A204.1 (cell line): ENCODE results near the gene SLC29A1.
"Not testable (repeated sequence)": the region's sequence is repeated elsewhere in the genome, so short reads cannot be mapped to it uniquely, and the experiment has no call there.

Experiments used
- FAIRE-seq: peaks from 2 replicates; lab custom pipeline; 2012; peaks lifted over from hg19 to GRCh38; lab: Jason Lieb, UNC

Gene SLC29A1

GRCh38 chr6:44223319-44224028, at the start of gene SLC29A1:
Gene SLC29A1 (plus strand): TSS chr6:44223595. CDS start chr6:44227314, 3,719 bp downstream.
- no peak for FAIRE-seq

GRCh38 chr6:44176130-44176761, 47.1 kb upstream of the SLC29A1 start:
- FAIRE-seq: no peak

DNA sequence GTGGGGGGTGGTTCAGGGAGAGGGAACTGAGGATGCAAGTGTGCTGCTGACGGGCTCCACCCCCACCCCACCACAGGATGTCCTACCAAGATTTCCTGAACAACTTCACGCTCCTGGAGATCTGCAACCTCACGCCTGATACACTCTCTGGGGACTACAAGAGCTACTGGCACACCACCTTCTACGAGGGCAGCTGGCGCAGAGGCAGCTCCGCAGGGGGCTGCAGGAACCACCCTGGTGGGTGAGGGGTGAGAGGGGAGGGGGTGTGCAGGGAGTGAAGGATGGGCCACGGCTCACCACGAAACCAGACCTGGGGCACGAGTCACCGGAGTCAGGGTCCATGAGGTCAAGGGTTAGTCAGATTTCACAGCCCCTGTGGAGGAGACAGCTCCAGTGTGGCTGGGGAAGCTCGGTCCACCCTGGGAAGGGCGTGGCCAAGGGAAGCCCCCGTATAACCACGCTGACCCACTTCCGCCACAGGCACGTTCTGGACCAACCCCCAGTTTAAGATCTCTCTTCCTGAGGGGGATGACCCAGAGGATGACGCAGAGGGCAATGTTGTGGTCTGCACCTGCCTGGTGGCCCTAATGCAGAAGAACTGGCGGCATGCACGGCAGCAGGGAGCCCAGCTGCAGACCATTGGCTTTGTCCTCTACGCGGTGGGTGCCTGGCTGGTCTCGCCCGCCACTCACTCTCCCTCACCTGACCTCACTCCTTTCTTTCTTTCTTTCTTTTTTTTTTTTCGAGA, 46.5 kb upstream of the SLC29A1 start:
- FAIRE-seq: no peak

GRCh38 chr6:44177691-44178423, 45.5 kb upstream of the SLC29A1 start:
- no peak for FAIRE-seq

DNA sequence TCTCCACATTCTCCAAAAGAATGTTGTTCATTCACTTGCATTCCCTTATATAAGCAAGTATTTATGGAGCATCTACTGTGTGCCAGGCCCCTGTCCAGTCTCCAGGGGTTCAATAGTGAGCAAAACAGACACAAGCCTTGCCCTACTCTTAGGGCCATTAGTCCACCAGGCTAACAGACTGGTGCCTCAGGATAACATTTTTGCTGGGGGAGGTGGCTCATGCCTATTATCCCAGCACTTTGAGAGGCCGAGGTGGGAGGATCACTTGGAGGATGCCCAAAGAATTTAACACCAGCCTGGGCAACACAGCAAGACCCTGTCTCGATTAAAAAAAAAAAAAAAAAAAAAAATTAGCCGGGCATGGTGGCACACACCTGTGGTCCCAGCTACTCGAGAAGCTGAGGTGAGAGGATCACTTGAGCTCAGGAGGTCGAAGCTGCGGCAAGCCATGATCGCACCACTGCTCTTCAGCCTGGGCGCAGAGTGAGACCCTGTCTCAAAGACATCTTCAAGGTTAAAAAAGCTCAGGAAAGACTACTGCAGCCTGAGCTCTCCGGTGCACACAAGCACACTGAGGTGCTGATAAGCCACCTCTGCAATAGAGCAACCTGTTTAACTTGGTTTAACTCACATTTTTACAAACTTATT, 44.8 kb upstream of the SLC29A1 start:
- no peak for FAIRE-seq

DNA sequence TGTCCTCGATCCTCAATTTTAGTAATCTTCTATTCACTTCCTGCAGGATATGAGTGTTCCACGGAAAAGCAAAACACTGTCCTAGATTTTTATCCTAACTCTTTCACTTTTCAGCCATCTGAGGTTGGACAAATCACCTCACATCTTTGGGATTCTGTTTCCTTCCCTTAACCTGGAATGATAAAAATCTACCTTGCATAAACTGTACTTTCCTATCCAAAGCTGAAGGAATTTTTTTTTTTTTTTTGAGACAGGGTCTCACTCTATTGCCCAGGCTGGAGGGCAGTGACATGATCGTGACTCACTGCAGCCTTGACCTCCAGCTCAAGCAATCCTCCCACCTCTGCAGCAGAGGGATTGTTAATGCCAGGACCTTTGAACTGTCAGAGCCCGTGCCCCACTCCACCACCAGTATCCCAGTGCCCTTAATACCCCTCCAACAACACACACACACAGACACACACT, 44.3 kb upstream of the SLC29A1 start:
- FAIRE-seq: no peak

DNA sequence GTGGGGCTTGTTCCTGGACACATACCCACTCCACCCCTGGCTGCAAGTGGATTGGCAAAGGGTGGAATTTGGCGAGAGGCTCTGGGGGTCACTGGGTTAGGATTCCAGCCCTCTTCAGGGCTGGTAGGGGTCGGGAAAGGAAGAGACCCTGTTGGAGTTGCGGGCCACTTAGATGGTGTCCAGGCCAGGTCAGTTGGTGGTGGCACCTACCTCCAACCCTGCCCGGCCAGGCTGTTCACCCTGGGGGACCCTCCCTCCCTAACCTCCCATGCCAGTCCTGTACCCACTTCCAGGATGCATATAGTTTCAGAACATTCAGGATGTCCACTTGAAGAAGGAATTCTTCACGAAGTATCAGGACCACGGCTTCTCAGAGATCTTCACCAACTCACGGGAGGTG, 43.7 kb upstream of the SLC29A1 start:
- no peak for FAIRE-seq

GRCh38 chr6:44180406-44180805, 43.0 kb upstream of the SLC29A1 start:
- no peak for FAIRE-seq

DNA sequence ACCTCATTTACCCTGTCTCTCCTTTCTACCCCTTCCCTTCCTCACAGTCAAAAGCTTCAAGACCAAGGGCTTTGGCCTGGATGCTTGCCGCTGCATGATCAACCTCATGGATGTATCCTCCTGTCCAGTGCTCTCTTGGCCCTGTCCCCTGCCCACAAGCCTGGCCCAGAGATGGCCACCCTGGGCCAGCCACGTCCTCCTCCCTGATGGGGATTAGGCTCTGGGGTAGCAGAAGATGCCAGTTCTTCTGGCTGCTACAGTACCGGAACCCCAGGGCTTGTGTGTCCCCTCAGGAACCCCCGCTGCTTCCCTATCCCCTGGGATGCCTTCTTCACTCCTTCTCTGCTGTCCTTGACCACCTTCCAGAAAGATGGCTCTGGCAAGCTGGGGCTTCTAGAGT, 42.5 kb upstream of the SLC29A1 start:
- no peak for FAIRE-seq

GRCh38 chr6:44181784-44182183, 41.6 kb upstream of the SLC29A1 start:
- not testable (repeated sequence) for FAIRE-seq

- no peak for FAIRE-seq
These were observed 40.4 kb upstream of the SLC29A1 start for GRCh38 chr6:44182911-44183390.

- no peak for FAIRE-seq
These were observed 39.6 kb upstream of the SLC29A1 start for GRCh38 chr6:44183783-44184182.

GRCh38 chr6:44185356-44185755, 38.0 kb upstream of the SLC29A1 start:
- not testable (repeated sequence) for FAIRE-seq

DNA sequence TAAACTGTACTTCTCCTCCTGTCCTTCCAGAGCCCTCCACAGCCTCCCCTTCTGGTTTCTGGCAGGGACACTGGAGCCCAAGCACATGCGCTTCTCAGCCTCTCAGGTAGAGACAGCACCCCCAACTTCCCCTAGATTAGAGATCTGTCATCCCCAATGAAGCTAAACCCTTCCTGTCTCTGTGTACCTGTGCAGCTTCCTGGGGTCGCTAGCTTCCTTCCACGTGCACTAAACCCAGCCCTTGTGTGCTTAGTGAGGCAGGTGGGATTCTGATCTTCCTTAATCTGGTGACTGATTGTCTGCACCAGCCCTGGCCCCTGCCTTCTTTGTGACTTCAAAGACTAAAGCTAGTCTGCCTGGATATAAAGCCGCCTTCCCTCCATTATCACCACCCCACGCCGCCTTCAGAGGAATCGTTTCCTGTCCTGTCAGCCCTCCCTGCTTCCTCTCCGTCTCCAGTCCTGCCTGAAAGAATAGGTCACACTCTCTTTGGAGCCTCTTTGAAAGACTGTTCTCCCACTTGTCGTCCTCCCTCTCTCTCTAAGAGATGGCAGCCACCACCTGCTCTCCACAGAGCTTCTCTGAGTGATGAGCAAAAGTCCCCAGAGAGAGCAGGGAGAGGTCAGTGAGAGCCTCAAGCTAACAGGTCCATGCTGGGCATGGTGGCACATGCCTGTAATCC, 37.3 kb upstream of the SLC29A1 start:
- no peak for FAIRE-seq

- no peak for FAIRE-seq
These were observed 36.8 kb upstream of the SLC29A1 start for GRCh38 chr6:44186635-44187025.

GRCh38 chr6:44188819-44189218, 34.6 kb upstream of the SLC29A1 start:
- FAIRE-seq: no peak

DNA sequence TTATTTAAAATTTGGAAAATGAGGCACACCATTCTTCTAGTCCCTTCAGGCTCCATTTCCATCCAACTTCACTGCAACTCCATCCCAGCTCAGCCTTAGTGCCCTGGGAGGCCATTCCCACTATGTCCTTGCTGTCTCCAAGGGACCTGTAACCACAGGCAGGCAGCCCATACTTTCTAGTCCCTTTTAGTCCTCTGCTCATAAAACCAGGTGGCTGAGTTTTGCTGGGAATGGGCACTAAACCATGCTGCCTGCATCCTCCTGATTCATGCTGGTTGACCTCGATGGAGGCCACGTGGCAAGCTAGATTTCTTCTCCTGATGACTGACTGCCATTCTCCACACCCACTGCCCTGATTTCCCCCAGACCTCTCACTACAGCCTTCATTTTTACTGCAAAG, 34.1 kb upstream of the SLC29A1 start:
- no peak for FAIRE-seq

DNA sequence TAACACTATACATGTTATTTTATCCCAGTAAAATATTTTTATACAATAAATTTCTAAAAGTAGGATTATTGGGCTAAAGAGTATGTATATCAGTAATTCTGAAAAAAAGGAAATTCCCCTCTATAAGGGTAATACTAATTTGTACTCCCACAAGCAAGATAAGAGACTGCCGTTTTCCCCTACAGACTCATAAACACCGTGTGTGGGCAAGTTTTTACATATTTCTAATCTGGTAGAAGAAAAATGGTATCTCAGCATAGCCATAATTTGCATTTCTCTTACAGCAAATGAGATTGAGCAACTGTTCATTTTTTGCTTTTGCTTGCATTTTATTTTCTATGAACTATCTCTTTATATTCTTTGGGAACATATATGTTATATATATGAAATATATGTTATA, 32.7 kb upstream of the SLC29A1 start:
- FAIRE-seq: no peak

DNA sequence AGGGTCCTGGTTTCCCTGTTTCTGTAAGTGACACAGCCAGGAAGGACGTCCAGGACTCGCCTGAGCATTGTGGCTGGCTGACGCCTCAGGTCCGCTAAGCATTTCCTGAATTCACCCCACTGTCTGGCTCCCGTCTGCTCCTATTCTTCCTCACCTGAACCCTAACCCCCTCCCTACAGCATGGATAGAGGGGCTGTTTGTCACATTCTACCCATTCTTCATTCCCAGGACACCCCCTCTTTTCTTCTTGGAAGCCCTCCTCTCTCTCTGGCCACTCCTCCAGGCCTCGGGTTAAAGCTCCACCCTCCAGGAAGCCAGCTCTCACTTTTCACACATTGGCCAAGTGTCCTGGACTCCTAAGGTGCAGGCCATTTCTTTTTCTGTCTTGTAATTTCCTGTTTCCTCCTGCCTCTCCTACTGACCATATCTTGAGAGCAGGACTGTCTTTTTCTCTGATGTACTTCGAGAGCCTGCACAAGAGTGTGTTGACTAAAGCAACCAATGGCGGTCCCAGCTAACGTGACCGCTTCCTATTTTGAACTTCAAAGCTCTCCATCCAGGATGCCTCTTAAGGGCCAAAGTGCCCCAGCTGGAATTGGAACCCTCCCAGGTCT, 30.9 kb upstream of the SLC29A1 start:
- no peak for FAIRE-seq

- no peak for FAIRE-seq
These were observed 30.0 kb upstream of the SLC29A1 start for GRCh38 chr6:44193307-44193910.
